ENCODE results near the gene DEK. TPM values are rescaled to one million over a fixed set of nuclear protein-coding genes. Genes with fewer than 3 reads are reported as not detected.
"Not testable (repeated sequence)": the region's sequence is repeated elsewhere in the genome, so short reads cannot be mapped to it uniquely, and the experiment has no call there.

Gene DEK
- total and polyA plus RNA-seq, 9 donors = 54.1 to 143 (median 78.9) TPM

- H3K4me1 ChIP-seq (ENCODE audit: insufficient read depth) = no peaks in the 10 kb centered on the region
- intact Hi-C loops (cut with DNase I) = no loop called here
- H3K9me3 ChIP-seq = no peaks in the 10 kb centered on the region
- no peak for TF ChIP-seq EP300 (IDR thresholded peaks at IDR 0.05)
- TF ChIP-seq CTCF (IDR thresholded peaks at IDR 0.05) = no peak
- 16 to 34% (median 18%) methylated on average over 1 of the region's 1 CpG for WGBS, 3 donors
- H3K36me3 ChIP-seq = no peaks in the 10 kb centered on the region
- H3K27ac ChIP-seq = no peak overlapping the region
- no peak overlapping the region for H3K4me3 ChIP-seq
- no peak for DNase-seq
- H3K27me3 ChIP-seq = no peaks in the 10 kb centered on the region
Observed at GRCh38 chr6:18241208-18242038, 22.9 kb downstream of the DEK start.

GRCh38 chr6:18240230-18240629, 24.1 kb downstream of the DEK start:
- no peak for DNase-seq
- H3K9me3 ChIP-seq = no peaks in the 10 kb centered on the region
- intact Hi-C loops (cut with DNase I) = no loop called here
- no peaks in the 10 kb centered on the region for H3K4me1 ChIP-seq (ENCODE audit: insufficient read depth)
- H3K27me3 ChIP-seq = no peaks in the 10 kb centered on the region
- no peaks in the 10 kb centered on the region for H3K36me3 ChIP-seq
- H3K4me3 ChIP-seq = no peak overlapping the region
- H3K27ac ChIP-seq = no peak overlapping the region
- 71 to 75% (median 71%) methylated on average over 2 of the region's 2 CpGs for WGBS, 3 donors
- TF ChIP-seq EP300 (IDR thresholded peaks at IDR 0.05) = no peak

- intact Hi-C loops (cut with DNase I) = no loop called here
- H3K4me1 ChIP-seq (ENCODE audit: insufficient read depth) = no peaks in the 10 kb centered on the region
- DNase-seq = no peak
- H3K36me3 ChIP-seq = no peaks in the 10 kb centered on the region
- no peak overlapping the region for H3K4me3 ChIP-seq
- WGBS, 3 donors = 98 to 100% (median 100%) methylated on average over 1 of the region's 1 CpG
- H3K27me3 ChIP-seq = no peaks in the 10 kb centered on the region
- H3K27ac ChIP-seq = no peak overlapping the region
- no peaks in the 10 kb centered on the region for H3K9me3 ChIP-seq
- no peak for TF ChIP-seq CTCF (IDR thresholded peaks at IDR 0.05)
- no peak for TF ChIP-seq EP300 (IDR thresholded peaks at IDR 0.05)
Observed at GRCh38 chr6:18237167-18237566, 27.2 kb downstream of the DEK start.

GRCh38 chr6:18235524-18235923, 28.8 kb downstream of the DEK start:
- no peak for DNase-seq
- no peaks in the 10 kb centered on the region for H3K27me3 ChIP-seq
- no peak overlapping the region for H3K27ac ChIP-seq
- no peaks in the 10 kb centered on the region for H3K36me3 ChIP-seq
- no peaks in the 10 kb centered on the region for H3K9me3 ChIP-seq
- no peaks in the 10 kb centered on the region for H3K4me1 ChIP-seq (ENCODE audit: insufficient read depth)
- H3K4me3 ChIP-seq = no peak overlapping the region
- 83 to 98% (median 96%) methylated on average over 3 of the region's 3 CpGs for WGBS, 3 donors
- TF ChIP-seq POLR2A (IDR thresholded peaks at IDR 0.05) (no peak), CTCF (IDR thresholded peaks at IDR 0.05) (no peak), EP300 (IDR thresholded peaks at IDR 0.05) (no peak)
- intact Hi-C loops (cut with DNase I) = no loop called here

GRCh38 chr6:18234564-18234963, 29.8 kb downstream of the DEK start:
- no peak for TF ChIP-seq CTCF (IDR thresholded peaks at IDR 0.05)
- no peak for TF ChIP-seq EP300 (IDR thresholded peaks at IDR 0.05)
- no peak for TF ChIP-seq POLR2A (IDR thresholded peaks at IDR 0.05)
- H3K27me3 ChIP-seq = no peaks in the 10 kb centered on the region
- DNase-seq = no peak
- H3K9me3 ChIP-seq = no peaks in the 10 kb centered on the region
- intact Hi-C loops (cut with DNase I) = no loop called here
- H3K4me1 ChIP-seq (ENCODE audit: insufficient read depth) = no peaks in the 10 kb centered on the region
- no peak overlapping the region for H3K4me3 ChIP-seq
- H3K36me3 ChIP-seq = no peaks in the 10 kb centered on the region
- 91 to 96% (median 95%) methylated on average over 1 of the region's 1 CpG for WGBS, 3 donors
- H3K27ac ChIP-seq = no peak overlapping the region

GRCh38 chr6:18233770-18234169, 30.6 kb downstream of the DEK start:
- H3K27me3 ChIP-seq; H3K4me3 ChIP-seq; intact Hi-C loops (cut with DNase I); H3K9me3 ChIP-seq; H3K27ac ChIP-seq; H3K36me3 ChIP-seq; DNase-seq; H3K4me1 ChIP-seq (ENCODE audit: insufficient read depth): not testable (repeated sequence)
- WGBS, 3 donors = 97 to 100% (median 100%) methylated on average over 3 to 4 of the region's 4 CpGs

GRCh38 chr6:18231856-18232255, 32.5 kb downstream of the DEK start:
- H3K27me3 ChIP-seq; H3K4me3 ChIP-seq; H3K27ac ChIP-seq; H3K9me3 ChIP-seq; intact Hi-C loops (cut with DNase I); DNase-seq; H3K4me1 ChIP-seq (ENCODE audit: insufficient read depth); H3K36me3 ChIP-seq: not testable (repeated sequence)
- WGBS, 3 donors = 97 to 98% (median 97%) methylated on average over 7 of the region's 7 CpGs

GRCh38 chr6:18228590-18228989, 35.7 kb downstream of the DEK start:
- DNase-seq; H3K36me3 ChIP-seq; intact Hi-C loops (cut with DNase I); H3K27ac ChIP-seq; H3K4me3 ChIP-seq; H3K4me1 ChIP-seq (ENCODE audit: insufficient read depth); H3K27me3 ChIP-seq; H3K9me3 ChIP-seq: not testable (repeated sequence)
- 96 to 98% (median 97%) methylated on average over 14 of the region's 14 CpGs for whole genome bisulfite sequencing, 3 donors
